RKO (cell line): ENCODE measurements around the gene IGFBP6.

Experiments used
- DNase-seq: peaks from one replicate; pipeline ENCODE4 v3.0.0-alpha.2; 2016; ENCODE audit warnings: low spot score

Gene IGFBP6, protein sequence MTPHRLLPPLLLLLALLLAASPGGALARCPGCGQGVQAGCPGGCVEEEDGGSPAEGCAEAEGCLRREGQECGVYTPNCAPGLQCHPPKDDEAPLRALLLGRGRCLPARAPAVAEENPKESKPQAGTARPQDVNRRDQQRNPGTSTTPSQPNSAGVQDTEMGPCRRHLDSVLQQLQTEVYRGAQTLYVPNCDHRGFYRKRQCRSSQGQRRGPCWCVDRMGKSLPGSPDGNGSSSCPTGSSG

GRCh38 chr12:53097564-53098353 lies at the start of gene IGFBP6:
IGFBP6 (plus strand) TSS chr12:53097667; CDS start chr12:53097718, 51 bp downstream.
- DNase-seq: peak; percentile 79

GRCh38 chr12:53048033-53048779 lies 49.3 kb upstream of the IGFBP6 start:
- DNase-seq: no peak

GRCh38 chr12:53048780-53049401 lies 48.6 kb upstream of the IGFBP6 start:
- no peak for DNase-seq

GRCh38 chr12:53049571-53050318 lies 47.7 kb upstream of the IGFBP6 start, which contains the start of gene TNS2:
TNS2 (plus strand) TSS chr12:53050065; CDS start chr12:53050186, 121 bp downstream.
- DNase-seq: no peak

DNA sequence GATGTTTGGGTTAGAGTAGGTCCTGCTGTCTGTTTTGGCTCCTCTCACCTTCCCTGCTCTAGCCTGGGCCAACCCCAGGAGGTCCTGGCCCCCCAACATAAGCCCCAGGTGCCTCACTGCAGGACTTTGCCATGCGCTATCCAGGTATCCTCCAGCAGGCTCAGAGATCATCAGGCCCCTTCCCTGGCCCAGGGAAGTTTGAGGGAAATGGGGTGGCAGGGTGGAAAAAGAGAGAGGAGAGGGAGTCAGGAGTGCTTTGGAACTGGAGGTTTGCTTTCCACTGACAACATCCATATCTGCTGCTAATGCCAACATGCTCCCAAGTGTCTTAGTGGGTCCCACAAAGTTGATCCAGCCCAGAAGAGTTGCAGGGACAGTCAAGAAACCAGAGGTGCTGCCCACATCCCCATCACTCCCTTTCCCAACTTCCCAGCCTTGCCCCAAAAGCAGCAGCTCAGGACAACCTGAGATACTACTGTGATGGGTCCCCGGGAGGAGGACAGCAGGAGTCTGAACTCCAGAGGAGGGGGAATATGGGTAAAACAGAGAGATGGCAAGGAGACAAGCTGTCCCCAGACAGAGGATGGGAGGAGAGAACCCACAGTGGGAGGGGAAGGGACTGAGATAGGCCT lies 46.9 kb upstream of the IGFBP6 start:
- DNase-seq: no peak

DNA sequence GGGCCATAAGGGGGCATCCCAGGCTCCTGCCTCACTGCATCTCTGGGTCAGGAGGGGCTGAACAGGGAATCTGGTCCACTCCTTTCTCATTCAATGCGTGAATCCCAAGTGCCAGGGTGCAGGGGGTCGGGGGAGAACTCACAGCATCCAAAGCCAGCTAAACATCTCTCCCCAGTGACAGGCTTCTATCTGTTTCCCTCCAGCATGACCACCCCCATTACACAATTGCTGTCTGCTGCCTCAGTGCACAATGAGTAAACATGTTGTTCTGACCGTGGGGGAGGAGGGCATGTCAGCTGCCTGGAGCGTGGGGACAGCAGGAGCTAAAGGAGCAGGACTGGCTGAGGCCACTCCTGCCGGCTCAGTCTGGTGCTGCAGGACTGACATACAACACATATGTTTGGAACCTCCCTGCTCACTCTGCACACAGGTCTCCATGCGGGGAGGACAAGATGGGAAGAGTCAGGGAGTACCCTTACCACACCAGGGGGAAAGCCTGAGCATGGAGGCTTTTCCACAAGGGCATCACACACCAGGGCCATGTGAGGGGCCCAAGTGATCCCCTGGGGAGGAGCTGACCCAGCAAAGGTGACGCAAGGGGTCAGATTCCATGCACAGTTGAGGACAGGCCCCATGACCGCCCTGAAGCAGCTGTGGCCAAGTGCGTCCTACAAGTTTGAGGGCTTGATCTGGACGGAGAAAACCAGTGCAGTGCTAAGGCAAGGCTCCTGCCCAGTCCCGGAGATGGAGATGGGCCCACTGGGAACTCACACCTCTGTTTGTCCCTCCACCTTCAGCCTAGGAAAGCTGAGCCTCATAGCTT lies 46.2 kb upstream of the IGFBP6 start:
- no peak for DNase-seq

GRCh38 chr12:53051881-53052412 lies 45.5 kb upstream of the IGFBP6 start:
- no peak for DNase-seq

DNA sequence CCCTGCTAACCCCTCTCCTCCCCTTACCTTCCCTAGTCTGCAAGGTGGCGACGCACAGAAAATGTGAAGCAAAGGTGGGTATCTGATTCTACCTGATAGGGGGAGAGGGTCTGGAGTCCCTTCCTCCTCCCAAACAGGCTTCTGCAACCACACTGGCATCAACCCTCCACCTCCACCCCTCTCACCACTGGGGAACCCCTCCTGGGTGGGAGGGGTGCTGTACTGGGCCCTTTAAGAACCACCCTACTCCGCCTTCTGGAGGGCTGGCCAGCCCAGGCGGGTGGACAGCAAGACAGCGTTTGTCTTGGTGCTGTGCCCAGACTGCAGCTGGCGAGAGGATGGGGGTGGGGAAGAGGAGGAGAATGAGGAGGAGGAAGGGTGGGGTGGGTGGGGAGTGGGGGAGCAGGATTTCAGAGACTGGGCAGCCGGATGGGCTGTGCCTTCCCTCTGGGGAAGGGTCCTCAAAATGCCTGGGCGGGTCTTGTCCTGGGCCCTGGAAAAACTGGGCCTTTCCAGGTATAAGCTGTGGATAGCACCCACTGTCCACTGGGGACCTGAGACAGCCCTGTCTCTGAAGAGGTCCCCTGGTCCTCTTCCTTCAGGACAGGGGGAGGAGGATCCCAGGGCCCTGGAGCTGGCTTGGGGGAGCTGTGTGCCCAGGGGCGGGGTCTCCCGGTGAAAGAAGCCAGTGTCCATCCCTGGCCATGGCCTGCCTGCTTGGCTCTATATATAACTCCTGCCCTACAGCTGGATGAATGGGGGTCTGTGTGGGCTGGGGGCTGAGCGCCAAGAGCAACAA lies 44.8 kb upstream of the IGFBP6 start:
- DNase-seq: no peak

DNA sequence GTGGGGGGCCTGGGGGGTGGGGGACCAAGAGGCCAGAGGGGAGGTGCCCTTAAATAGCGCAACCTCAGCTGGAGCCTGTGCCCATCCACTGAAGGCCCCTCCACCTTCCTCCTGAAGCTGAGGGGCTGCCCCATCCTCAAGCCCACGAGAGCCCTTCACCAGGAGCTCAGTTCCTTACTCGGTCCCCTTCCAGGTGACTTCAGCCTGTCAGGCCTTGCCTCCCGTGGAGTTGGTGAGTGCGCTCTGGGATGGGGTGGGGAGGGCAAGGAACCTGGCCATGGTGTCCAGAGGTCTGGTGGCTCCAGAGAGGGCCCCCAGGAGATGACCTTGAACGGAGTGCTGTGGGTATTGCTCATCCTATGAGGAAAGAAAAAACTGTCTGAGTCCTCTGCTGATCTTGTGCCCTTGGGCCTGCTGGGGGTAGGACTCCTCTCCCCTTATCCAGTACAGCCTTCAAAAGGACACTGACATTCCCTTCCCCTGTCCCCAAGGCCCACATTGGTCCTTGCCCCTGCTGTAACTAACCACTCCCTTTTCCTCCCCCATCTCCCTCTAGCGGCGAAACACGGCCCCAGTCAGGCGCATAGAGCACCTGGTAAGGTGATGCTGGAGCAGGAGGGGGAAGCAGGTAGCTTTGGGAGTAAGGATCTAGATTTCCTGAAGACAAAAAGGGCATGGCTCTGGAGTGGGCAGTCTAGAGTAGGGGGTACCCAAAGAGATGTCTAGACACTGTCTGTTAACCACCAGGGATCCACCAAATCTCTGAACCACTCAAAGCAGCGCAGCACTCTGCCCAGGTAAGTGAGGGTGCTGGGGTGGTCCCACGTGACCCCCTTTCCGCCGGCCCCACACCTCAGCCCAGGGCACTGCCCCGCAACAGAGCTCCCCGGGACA lies 44.0 kb upstream of the IGFBP6 start:
- DNase-seq: no peak

- peak; percentile 80 for DNase-seq
Measured at GRCh38 chr12:53054112-53054878, 43.2 kb upstream of the IGFBP6 start.

DNA sequence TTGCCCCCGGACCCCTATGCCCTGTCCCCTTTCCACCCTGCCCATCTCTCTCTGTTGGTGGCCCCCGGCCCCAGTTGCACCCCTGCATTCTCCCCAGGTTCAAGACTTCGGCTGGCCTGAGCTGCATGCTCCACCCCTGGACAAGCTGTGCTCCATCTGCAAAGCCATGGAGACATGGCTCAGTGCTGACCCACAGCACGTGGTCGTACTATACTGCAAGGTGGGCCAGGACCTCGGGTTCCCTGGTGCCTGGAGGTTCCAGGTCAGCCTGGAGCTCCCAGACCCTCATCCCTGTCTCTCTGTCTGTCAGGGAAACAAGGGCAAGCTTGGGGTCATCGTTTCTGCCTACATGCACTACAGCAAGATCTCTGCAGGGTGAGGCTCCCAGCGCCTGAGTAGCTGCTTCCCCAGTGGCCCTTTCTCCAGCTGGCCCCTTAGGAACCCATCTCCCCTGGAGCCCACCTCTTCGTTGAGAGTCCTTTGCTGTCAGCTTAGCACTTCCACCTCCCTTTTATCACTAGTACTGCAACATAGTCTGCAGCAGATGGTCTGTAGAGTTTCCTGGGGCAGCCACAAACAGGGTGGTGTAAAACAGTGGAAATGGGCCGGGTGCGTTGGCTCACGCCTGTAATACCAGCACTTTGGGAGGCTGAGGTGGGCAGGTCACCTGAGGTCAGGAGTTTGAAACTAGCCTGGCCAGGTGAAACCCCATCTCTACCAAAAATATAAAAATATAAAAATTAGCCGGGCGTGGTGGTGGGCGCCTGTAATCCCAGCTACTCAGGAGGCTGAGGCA lies 41.8 kb upstream of the IGFBP6 start:
- no peak for DNase-seq

GRCh38 chr12:53056296-53056695 lies 41.2 kb upstream of the IGFBP6 start:
- no peak for DNase-seq

- no peak for DNase-seq
Measured at GRCh38 chr12:53056901-53057300, 40.6 kb upstream of the IGFBP6 start.

GRCh38 chr12:53057816-53058500 lies 39.5 kb upstream of the IGFBP6 start:
- no peak for DNase-seq

- DNase-seq: no peak
Measured at GRCh38 chr12:53058674-53059433, 38.6 kb upstream of the IGFBP6 start.
